Panc1 (cell line): ENCODE results near the gene TMEM129. TPM values are rescaled to one million over a fixed set of nuclear protein-coding genes. Genes with fewer than 3 reads are reported as not detected.
"Not testable (repeated sequence)": the region's sequence is repeated elsewhere in the genome, so short reads cannot be mapped to it uniquely, and the experiment has no call there.

Source experiments
- ATAC-seq: fragments of 200-7000 bp; cut with Tn5 transposase; 2 replicates; pipeline ENCODE4 v1.9.1; 2020; ENCODE audit warnings: mild to moderate bottlenecking, moderate library complexity
- BruUV-seq: library from RNA; stranded (reverse); fragments of 400-500 nt; replicated peaks from 2 replicates; lab custom pipeline; 2021; lab: Mats Ljungman, UMichigan
- CTCF ChIA-PET: fragments of 300-600 bp; sonication (Branson Sonifier 250); formaldehyde crosslinking; loops from one replicate; lab custom pipeline; 2022; ENCODE audit warnings: antibody characterized with exemption; lab: Charles Lee
- POLR2A ChIA-PET: fragments of 300-600 bp; sonication (Branson Sonifier 250); formaldehyde crosslinking; loops from one replicate; lab custom pipeline; 2022; ENCODE audit warnings: antibody characterized with exemption; lab: Charles Lee
- DNase-seq: peaks from one replicate; pipeline ENCODE4 v3.0.0-alpha.2; 2010; ENCODE audit warnings: low read depth, low spot score
- H3K27ac ChIP-seq: 2 replicates; pipeline ENCODE4 v1.5.1; 2011; ENCODE audit warnings: mild to moderate bottlenecking, low read length, inconsistent platforms
- H3K27me3 ChIP-seq: fragments of 200-500 bp; sonication (Bioruptor generic); 2 replicates; pipeline ENCODE4 v1.6.0; 2014; ENCODE audit warnings: low read length, inconsistent platforms; ENCODE audit not compliant: control insufficient read depth, insufficient read depth
- H3K36me3 ChIP-seq: fragments of 200-500 bp; sonication (Bioruptor generic); 2 replicates; pipeline ENCODE4 v1.5.1; 2014; ENCODE audit warnings: inconsistent platforms, mild to moderate bottlenecking, low read length, moderate library complexity; ENCODE audit not compliant: control insufficient read depth, insufficient read depth
- H3K4me1 ChIP-seq: 2 replicates; pipeline ENCODE4 v1.5.1; 2011; ENCODE audit warnings: inconsistent platforms, mild to moderate bottlenecking, low read length, moderate library complexity; ENCODE audit not compliant: control insufficient read depth, insufficient read depth
- H3K4me3 ChIP-seq, 2 experiments: 2 replicates each; pipeline ENCODE4 v1.5.1; 2011 to 2012; ENCODE audit warnings: low read depth in 2 of 2, low read length in 2 of 2, mild to moderate bottlenecking in 2 of 2, inconsistent platforms in 1 of 2, moderate library complexity in 1 of 2
- H3K9me3 ChIP-seq: fragments of 200-500 bp; sonication (Bioruptor generic); 2 replicates; pipeline ENCODE4 v1.5.1; 2014; ENCODE audit warnings: low read depth, mild to moderate bottlenecking, inconsistent platforms, low read length, moderate library complexity; ENCODE audit not compliant: control insufficient read depth, insufficient read depth
- POLR2AphosphoS5 ChIP-seq: IDR thresholded peaks from 2 replicates; pipeline ENCODE4 v1.6.1; 2012; ENCODE audit warnings: mild to moderate bottlenecking, low read depth, low read length, moderate library complexity
- SIN3A ChIP-seq: IDR thresholded peaks from 2 replicates; pipeline ENCODE4 v1.6.1; 2012; ENCODE audit warnings: low read depth, mild to moderate bottlenecking, low read length, moderate library complexity, borderline replicate concordance; ENCODE audit not compliant: insufficient read depth
- TCF7L2 ChIP-seq: IDR thresholded peaks from 2 replicates; pipeline ENCODE4 v1.6.1; 2011; ENCODE audit warnings: mild to moderate bottlenecking, low read depth, low read length, inconsistent platforms
- in situ Hi-C: cut with HindIII; loops from 2 replicates; pipeline ENCODE4 v1.10.0; 2016; ENCODE audit warnings: low sequenced_read_pairs, low pct_unique_long_range_greater_than_20kb
- intact Hi-C: fragments of 100-400 bp; cut with micrococcal nuclease; formaldehyde crosslinking; loops from one replicate; pipeline ENCODE4 v1.10.0; 2022; ENCODE audit not compliant: unreplicated experiment
- total RNA-seq: library from RNA; stranded (reverse); gene quantifications from one replicate; pipeline ENCODE4 v1.2.1, GENCODE V29; 2021; ENCODE audit not compliant: unreplicated experiment
- TF ChIP-seq, protein P1 (sequence below), 2 experiments: IDR thresholded peaks; 2 replicates each; pipeline ENCODE4 v1.6.1; 2011 to 2012; ENCODE audit warnings: low read depth in 2 of 2, control low read depth in 1 of 2, low read length in 1 of 2, mild to moderate bottlenecking in 1 of 2, moderate library complexity in 1 of 2; ENCODE audit not compliant: insufficient read depth in 1 of 2
- TF ChIP-seq, protein P2 (sequence below): fragments of 450-650 bp; IDR thresholded peaks from 2 replicates; pipeline ENCODE4 v1.5.1; 2017; ENCODE audit warnings: mild to moderate bottlenecking

Gene TMEM129
- total RNA-seq, 1 experiment from 2014 or later: 32.6 TPM

DNA sequence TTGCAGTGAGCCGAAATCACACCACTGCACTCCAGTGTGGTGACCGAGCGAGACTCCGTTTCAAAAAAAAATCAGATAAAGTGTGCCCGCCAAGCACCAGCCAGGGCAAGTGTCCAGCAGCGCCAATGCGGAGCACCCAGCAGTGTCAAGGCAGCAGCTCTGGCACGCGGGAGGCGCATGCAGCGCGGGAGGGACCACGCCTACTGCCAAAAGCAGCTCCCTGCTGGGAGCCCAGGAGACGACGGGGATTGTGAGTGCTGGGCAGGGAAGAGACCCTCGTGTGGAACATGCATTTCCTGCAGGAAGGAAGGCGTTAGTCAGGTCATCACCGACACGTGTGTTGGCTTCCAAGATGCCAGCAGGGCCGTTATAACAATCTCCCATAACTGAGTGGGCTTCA is 47.5 kb downstream of the TMEM129 start:
- ATAC-seq (no peak), DNase-seq (no peak)
- POLR2A ChIA-PET: no interaction called here
- H3K4me1 ChIP-seq: no peaks in the 10 kb centered on the region
- H3K27ac ChIP-seq: no peak overlapping the region
- CTCF ChIA-PET: no interaction called here
- intact Hi-C loops: no loop called here
- H3K36me3 ChIP-seq: no peaks in the 10 kb centered on the region
- H3K4me3 ChIP-seq: no peak overlapping the region
- no peak for TF ChIP-seq SIN3A
- TF ChIP-seq, protein P1, sequence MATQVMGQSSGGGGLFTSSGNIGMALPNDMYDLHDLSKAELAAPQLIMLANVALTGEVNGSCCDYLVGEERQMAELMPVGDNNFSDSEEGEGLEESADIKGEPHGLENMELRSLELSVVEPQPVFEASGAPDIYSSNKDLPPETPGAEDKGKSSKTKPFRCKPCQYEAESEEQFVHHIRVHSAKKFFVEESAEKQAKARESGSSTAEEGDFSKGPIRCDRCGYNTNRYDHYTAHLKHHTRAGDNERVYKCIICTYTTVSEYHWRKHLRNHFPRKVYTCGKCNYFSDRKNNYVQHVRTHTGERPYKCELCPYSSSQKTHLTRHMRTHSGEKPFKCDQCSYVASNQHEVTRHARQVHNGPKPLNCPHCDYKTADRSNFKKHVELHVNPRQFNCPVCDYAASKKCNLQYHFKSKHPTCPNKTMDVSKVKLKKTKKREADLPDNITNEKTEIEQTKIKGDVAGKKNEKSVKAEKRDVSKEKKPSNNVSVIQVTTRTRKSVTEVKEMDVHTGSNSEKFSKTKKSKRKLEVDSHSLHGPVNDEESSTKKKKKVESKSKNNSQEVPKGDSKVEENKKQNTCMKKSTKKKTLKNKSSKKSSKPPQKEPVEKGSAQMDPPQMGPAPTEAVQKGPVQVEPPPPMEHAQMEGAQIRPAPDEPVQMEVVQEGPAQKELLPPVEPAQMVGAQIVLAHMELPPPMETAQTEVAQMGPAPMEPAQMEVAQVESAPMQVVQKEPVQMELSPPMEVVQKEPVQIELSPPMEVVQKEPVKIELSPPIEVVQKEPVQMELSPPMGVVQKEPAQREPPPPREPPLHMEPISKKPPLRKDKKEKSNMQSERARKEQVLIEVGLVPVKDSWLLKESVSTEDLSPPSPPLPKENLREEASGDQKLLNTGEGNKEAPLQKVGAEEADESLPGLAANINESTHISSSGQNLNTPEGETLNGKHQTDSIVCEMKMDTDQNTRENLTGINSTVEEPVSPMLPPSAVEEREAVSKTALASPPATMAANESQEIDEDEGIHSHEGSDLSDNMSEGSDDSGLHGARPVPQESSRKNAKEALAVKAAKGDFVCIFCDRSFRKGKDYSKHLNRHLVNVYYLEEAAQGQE (IDR thresholded peaks at IDR 0.05; ENCODE audit: insufficient read depth in 1 of 2, low read depth in 2 of 2, low read length in 1 of 2): no peak
- no peak for TF ChIP-seq POLR2AphosphoS5
- TF ChIP-seq TCF7L2: no peak
- TF ChIP-seq, protein P2, sequence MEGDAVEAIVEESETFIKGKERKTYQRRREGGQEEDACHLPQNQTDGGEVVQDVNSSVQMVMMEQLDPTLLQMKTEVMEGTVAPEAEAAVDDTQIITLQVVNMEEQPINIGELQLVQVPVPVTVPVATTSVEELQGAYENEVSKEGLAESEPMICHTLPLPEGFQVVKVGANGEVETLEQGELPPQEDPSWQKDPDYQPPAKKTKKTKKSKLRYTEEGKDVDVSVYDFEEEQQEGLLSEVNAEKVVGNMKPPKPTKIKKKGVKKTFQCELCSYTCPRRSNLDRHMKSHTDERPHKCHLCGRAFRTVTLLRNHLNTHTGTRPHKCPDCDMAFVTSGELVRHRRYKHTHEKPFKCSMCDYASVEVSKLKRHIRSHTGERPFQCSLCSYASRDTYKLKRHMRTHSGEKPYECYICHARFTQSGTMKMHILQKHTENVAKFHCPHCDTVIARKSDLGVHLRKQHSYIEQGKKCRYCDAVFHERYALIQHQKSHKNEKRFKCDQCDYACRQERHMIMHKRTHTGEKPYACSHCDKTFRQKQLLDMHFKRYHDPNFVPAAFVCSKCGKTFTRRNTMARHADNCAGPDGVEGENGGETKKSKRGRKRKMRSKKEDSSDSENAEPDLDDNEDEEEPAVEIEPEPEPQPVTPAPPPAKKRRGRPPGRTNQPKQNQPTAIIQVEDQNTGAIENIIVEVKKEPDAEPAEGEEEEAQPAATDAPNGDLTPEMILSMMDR: no peak
- in situ Hi-C loops: no loop called here
- no peaks in the 10 kb centered on the region for H3K9me3 ChIP-seq
- no peaks in the 10 kb centered on the region for H3K27me3 ChIP-seq
- no TSS peak for BruUV-seq

DNA sequence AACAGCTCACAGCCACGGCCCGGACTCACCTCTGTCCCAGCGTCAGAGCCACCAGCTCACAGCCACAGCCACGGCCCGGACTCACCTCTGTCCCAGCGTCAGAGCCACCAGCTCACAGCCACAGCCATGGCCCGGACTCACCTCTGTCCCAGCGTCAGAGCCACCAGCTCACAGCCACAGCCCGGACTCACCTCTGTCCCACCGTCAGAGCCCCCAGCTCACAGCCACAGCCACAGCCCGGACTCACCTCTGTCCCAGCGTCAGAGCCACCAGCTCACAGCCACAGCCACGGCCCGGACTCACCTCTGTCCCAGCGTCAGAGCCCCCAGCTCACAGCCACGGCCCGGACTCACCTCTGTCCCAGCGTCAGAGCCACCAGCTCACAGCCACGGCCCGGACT is 50.1 kb downstream of the TMEM129 start:
- H3K4me3 ChIP-seq, ATAC-seq, BruUV-seq, H3K27ac ChIP-seq, in situ Hi-C loops, H3K4me1 ChIP-seq, H3K36me3 ChIP-seq, H3K27me3 ChIP-seq, CTCF ChIA-PET, intact Hi-C loops, DNase-seq, H3K9me3 ChIP-seq: not testable (repeated sequence)
- POLR2A ChIA-PET: interaction anchor here (0.7 kb wide), 1 partner anchor 254 kb away, joined by 10 read pairs; no protein-coding TSS in a partner anchor

DNA sequence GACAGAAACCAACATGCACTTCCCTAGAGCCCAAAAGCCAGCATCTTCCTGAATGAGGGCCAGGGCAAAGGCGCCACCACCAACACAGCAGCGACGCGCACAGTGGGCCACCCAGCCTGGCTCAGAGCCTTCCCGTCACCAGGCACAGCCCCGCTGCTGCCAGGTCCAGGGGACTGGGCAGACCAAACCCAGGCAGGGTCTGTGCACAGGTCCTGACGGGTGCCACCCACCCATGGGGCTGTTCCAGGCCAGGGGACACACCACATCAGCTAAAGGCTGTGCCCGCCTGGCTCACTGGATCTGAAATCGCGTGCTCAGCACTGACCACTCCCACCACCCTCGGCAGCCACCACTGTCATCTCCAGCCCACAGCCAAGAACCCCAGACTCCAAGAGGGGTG is 50.8 kb downstream of the TMEM129 start:
- no peaks in the 10 kb centered on the region for H3K9me3 ChIP-seq
- H3K27ac ChIP-seq: no peak overlapping the region
- POLR2A ChIA-PET: no interaction called here
- no peak for ATAC-seq
- in situ Hi-C loops (no loop called here), intact Hi-C loops (no loop called here)
- H3K4me3 ChIP-seq: no peak overlapping the region
- H3K27me3 ChIP-seq: no peaks in the 10 kb centered on the region
- H3K36me3 ChIP-seq: no peaks in the 10 kb centered on the region
- no peak for DNase-seq
- CTCF ChIA-PET: no interaction called here
- no TSS peak for BruUV-seq
- no peaks in the 10 kb centered on the region for H3K4me1 ChIP-seq
- TF ChIP-seq, protein P2: no peak
- TF ChIP-seq SIN3A: no peak
- no peak for TF ChIP-seq POLR2AphosphoS5
- no peak for TF ChIP-seq TCF7L2
- TF ChIP-seq, protein P1 (IDR thresholded peaks at IDR 0.05; ENCODE audit: insufficient read depth in 1 of 2, low read depth in 2 of 2, low read length in 1 of 2): no peak
